ENCODE measurements around the gene OSBPL1A. TPM values are rescaled to one million over a fixed set of nuclear protein-coding genes. Genes with fewer than 3 reads are reported as not detected.

Gene OSBPL1A
- total RNA-seq, 1 donor from 2014 or later: 42.0 TPM

GRCh38 chr18:24432618-24433017 lies 35.0 kb upstream of the OSBPL1A start:
- TF ChIP-seq CTCF (IDR thresholded peaks at IDR 0.05): no peak
- Histone ChIP-seq H3K4me1 (peaks cover 3% of the 10 kb centered on the region), H3K27me3 (no peaks in the 10 kb centered on the region), H3K36me3 (peaks cover 33% of the 10 kb centered on the region), H3K9me3 (no peaks in the 10 kb centered on the region), H3K4me3 (no peak overlapping the region), H3K27ac (no peak overlapping the region)
- DNase-seq: no peak
- intact Hi-C loops (cut with DNase I): no loop called here
- ATAC-seq: no peak

- Histone ChIP-seq H3K27ac (no peak overlapping the region), H3K36me3 (peaks cover 17% of the 10 kb centered on the region), H3K4me3 (no peak overlapping the region), H3K9me3 (no peaks in the 10 kb centered on the region), H3K27me3 (peaks cover 5% of the 10 kb centered on the region), H3K4me1 (peaks cover 6% of the 10 kb centered on the region)
- DNase-seq (no peak), ATAC-seq (no peak)
- no peak for TF ChIP-seq CTCF (IDR thresholded peaks at IDR 0.05)
- intact Hi-C loops (cut with DNase I): no loop called here
These were observed 31.6 kb upstream of the OSBPL1A start for GRCh38 chr18:24429188-24429587.

- H3K4me3 ChIP-seq: no peak overlapping the region
- H3K27ac ChIP-seq: no peak overlapping the region
- peaks cover 5% of the 10 kb centered on the region for H3K27me3 ChIP-seq
- no peaks in the 10 kb centered on the region for H3K9me3 ChIP-seq
- ATAC-seq (no peak), DNase-seq (no peak)
- peaks cover 6% of the 10 kb centered on the region for H3K4me1 ChIP-seq
- intact Hi-C loops (cut with DNase I): no loop called here
- no peak for TF ChIP-seq CTCF (IDR thresholded peaks at IDR 0.05)
- peaks cover 17% of the 10 kb centered on the region for H3K36me3 ChIP-seq
These were observed 31.1 kb upstream of the OSBPL1A start for GRCh38 chr18:24428709-24429108.

GRCh38 chr18:24427484-24427883 lies 29.9 kb upstream of the OSBPL1A start:
- Histone ChIP-seq H3K27me3 (peaks cover 5% of the 10 kb centered on the region), H3K4me1 (peaks cover 6% of the 10 kb centered on the region), H3K4me3 (peak overlapping the region; percentile 96), H3K27ac (no peak overlapping the region), H3K9me3 (no peaks in the 10 kb centered on the region), H3K36me3 (peaks cover 17% of the 10 kb centered on the region)
- ATAC-seq (no peak), DNase-seq (no peak)
- TF ChIP-seq CTCF (IDR thresholded peaks at IDR 0.05): no peak
- intact Hi-C loops (cut with DNase I): no loop called here

GRCh38 chr18:24426398-24427294 lies 29.0 kb upstream of the OSBPL1A start, which contains the start of gene IMPACT:
TSS of gene IMPACT (plus strand) at chr18:24426670. CDS start at chr18:24426757, 87 bp downstream.
- Histone ChIP-seq H3K4me3 (peak within 1 kb of the TSS; percentile 96), H3K27ac (peak within 1 kb of the TSS; percentile 94), H3K9me3 (no peaks in the 10 kb centered on the region), H3K27me3 (peaks cover 5% of the 10 kb centered on the region), H3K36me3 (peaks cover 17% of the 10 kb centered on the region), H3K4me1 (peaks cover 6% of the 10 kb centered on the region)
- intact Hi-C loops (cut with DNase I): no loop called here
- ATAC-seq: peak; percentile 99
- no peak for TF ChIP-seq CTCF (IDR thresholded peaks at IDR 0.05)
- DNase-seq: peak; percentile 95
